SU-DHL-6 (cell line): Measurements from ENCODE around the gene TBX18.

ENCODE experiments used
- H2AFZ ChIP-seq: fragments of 200-600 bp; sonication (generic); 2 replicates; pipeline ENCODE4 v1.6.1; 2014; ENCODE audit warnings: low read depth, mild to moderate bottlenecking, moderate library complexity, mixed read lengths, antibody characterized with exemption, low read length; ENCODE audit not compliant: severe bottlenecking
- H3F3A ChIP-seq: fragments of 200-600 bp; shearing (Covaris generic); 2 replicates; pipeline ENCODE4 v1.6.0; 2016; ENCODE audit warnings: antibody characterized with exemption, mild to moderate bottlenecking; ENCODE audit not compliant: insufficient read depth
- H3K27ac ChIP-seq: fragments of 200-600 bp; sonication (generic); 2 replicates; pipeline ENCODE4 v1.5.1; 2016; ENCODE audit warnings: low read depth, mild to moderate bottlenecking, low read length, moderate library complexity, mixed read lengths
- H3K27me3 ChIP-seq: fragments of 200-600 bp; sonication (generic), shearing (Covaris generic); 2 replicates; pipeline ENCODE4 v1.6.0; 2014; ENCODE audit warnings: mild to moderate bottlenecking, low read length
- H3K36me3 ChIP-seq: fragments of 200-600 bp; sonication (generic); 2 replicates; pipeline ENCODE4 v1.6.1; 2014; ENCODE audit warnings: mild to moderate bottlenecking, low read length, mixed read lengths
- H3K4me2 ChIP-seq: fragments of 300-600, 200-600 bp; shearing (Covaris generic), sonication (generic); 2 replicates; pipeline ENCODE4 v1.6.0; 2014; ENCODE audit warnings: low read length, low read depth, mild to moderate bottlenecking; ENCODE audit not compliant: poor library complexity, severe bottlenecking
- H3K4me3 ChIP-seq: fragments of 200-600 bp; sonication (generic); 2 replicates; pipeline ENCODE4 v1.5.1; 2014; ENCODE audit warnings: antibody characterized with exemption, low read length, mild to moderate bottlenecking, mixed read lengths; ENCODE audit not compliant: insufficient read depth, poor library complexity, severe bottlenecking
- H3K79me2 ChIP-seq: fragments of 200-600 bp; sonication (generic); 2 replicates; pipeline ENCODE4 v1.6.1; 2014; ENCODE audit warnings: mild to moderate bottlenecking, low read length, moderate library complexity; ENCODE audit not compliant: insufficient read depth
- H3K9ac ChIP-seq: fragments of 200-600 bp; sonication (generic); 2 replicates; pipeline ENCODE4 v1.7.0; 2014; ENCODE audit warnings: mild to moderate bottlenecking, low read length
- H3K9me2 ChIP-seq: fragments of 200-600 bp; sonication (generic); replicated peaks from 2 replicates; pipeline ENCODE4 v1.6.1; 2014; ENCODE audit warnings: low read length; ENCODE audit not compliant: insufficient read depth
- H3K9me3 ChIP-seq: fragments of 200-600 bp; sonication (generic); 2 replicates; pipeline ENCODE4 v1.6.1; 2014; ENCODE audit warnings: low read length, mixed read lengths; ENCODE audit not compliant: insufficient read depth
- H4K20me1 ChIP-seq: fragments of 200-600 bp; sonication (generic); 2 replicates; pipeline ENCODE4 v1.6.1; 2014; ENCODE audit warnings: low read depth, mild to moderate bottlenecking, antibody characterized with exemption, low read length, moderate library complexity, mixed read lengths
- EZH2phosphoT487 ChIP-seq: fragments of 200-600 bp; sonication (generic), shearing (Covaris generic); conservative IDR thresholded peaks from 2 replicates; pipeline ENCODE4 v1.6.1; 2018; ENCODE audit warnings: mild to moderate bottlenecking, antibody characterized with exemption, low read length, moderate library complexity, mixed read lengths
- TF ChIP-seq, protein P1 (sequence below): fragments of 200-600 bp; sonication (generic); IDR thresholded peaks from one replicate; pipeline ENCODE4 v1.5.1; 2017; ENCODE audit warnings: antibody characterized with exemption, mild to moderate bottlenecking, low read length, moderate library complexity; ENCODE audit not compliant: insufficient read depth, poor library complexity, severe bottlenecking

The TBX18 gene

DNA sequence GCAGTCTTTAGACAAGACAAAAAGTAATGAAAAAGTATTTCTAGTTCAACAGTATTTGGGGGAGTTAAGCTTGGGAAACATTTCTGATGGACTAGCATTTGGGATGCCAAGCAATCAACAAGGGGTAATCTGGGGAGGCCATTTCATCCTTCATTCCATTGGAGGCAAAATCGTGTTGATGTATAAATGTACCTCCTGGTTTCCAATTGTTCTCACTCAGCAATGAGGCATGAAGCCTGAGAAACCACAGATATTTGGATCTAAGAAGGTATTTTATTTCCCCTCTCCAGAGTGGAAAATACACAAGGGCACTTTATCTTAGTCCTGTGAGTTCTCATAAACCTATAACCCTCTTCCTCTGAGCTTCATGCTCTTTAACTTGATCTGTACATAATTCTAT is 68.2 kb downstream of the TBX18 start:
- no peak overlapping the region for H3K9ac ChIP-seq

GRCh38 chr6:84691978-84692623 is 72.3 kb downstream of the TBX18 start:
- TF ChIP-seq, protein P1, sequence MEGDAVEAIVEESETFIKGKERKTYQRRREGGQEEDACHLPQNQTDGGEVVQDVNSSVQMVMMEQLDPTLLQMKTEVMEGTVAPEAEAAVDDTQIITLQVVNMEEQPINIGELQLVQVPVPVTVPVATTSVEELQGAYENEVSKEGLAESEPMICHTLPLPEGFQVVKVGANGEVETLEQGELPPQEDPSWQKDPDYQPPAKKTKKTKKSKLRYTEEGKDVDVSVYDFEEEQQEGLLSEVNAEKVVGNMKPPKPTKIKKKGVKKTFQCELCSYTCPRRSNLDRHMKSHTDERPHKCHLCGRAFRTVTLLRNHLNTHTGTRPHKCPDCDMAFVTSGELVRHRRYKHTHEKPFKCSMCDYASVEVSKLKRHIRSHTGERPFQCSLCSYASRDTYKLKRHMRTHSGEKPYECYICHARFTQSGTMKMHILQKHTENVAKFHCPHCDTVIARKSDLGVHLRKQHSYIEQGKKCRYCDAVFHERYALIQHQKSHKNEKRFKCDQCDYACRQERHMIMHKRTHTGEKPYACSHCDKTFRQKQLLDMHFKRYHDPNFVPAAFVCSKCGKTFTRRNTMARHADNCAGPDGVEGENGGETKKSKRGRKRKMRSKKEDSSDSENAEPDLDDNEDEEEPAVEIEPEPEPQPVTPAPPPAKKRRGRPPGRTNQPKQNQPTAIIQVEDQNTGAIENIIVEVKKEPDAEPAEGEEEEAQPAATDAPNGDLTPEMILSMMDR: no peak
- no peak for TF ChIP-seq EZH2phosphoT487
- no peak overlapping the region for H3K4me3 ChIP-seq
- H3K9ac ChIP-seq: no peak overlapping the region
- H3K4me2 ChIP-seq: no peak overlapping the region
- no peaks in the 10 kb centered on the region for H3K27me3 ChIP-seq
- no peak overlapping the region for H2AFZ ChIP-seq
- no peaks in the 10 kb centered on the region for H3K9me3 ChIP-seq
- no peaks in the 10 kb centered on the region for H4K20me1 ChIP-seq
- H3K9me2 ChIP-seq: no peaks in the 10 kb centered on the region
- H3K36me3 ChIP-seq: no peaks in the 10 kb centered on the region
- no peak overlapping the region for H3K27ac ChIP-seq
- no peaks in the 10 kb centered on the region for H3F3A ChIP-seq
- H3K79me2 ChIP-seq: no peaks in the 10 kb centered on the region

More for the DNA sequence above, 68.2 kb downstream of the TBX18 start:
- no peaks in the 10 kb centered on the region for H3K36me3 ChIP-seq
- no peaks in the 10 kb centered on the region for H3K27me3 ChIP-seq
- no peak overlapping the region for H3K27ac ChIP-seq
- H3K4me3 ChIP-seq: no peak overlapping the region
- H3K9me2 ChIP-seq: no peaks in the 10 kb centered on the region
- no peaks in the 10 kb centered on the region for H4K20me1 ChIP-seq
- H3K4me2 ChIP-seq: no peak overlapping the region
- H3K79me2 ChIP-seq: no peaks in the 10 kb centered on the region
- no peaks in the 10 kb centered on the region for H3K9me3 ChIP-seq
- H2AFZ ChIP-seq: no peak overlapping the region
- H3F3A ChIP-seq: no peaks in the 10 kb centered on the region
- TF ChIP-seq, protein P1: no peak
- TF ChIP-seq EZH2phosphoT487: no peak

DNA sequence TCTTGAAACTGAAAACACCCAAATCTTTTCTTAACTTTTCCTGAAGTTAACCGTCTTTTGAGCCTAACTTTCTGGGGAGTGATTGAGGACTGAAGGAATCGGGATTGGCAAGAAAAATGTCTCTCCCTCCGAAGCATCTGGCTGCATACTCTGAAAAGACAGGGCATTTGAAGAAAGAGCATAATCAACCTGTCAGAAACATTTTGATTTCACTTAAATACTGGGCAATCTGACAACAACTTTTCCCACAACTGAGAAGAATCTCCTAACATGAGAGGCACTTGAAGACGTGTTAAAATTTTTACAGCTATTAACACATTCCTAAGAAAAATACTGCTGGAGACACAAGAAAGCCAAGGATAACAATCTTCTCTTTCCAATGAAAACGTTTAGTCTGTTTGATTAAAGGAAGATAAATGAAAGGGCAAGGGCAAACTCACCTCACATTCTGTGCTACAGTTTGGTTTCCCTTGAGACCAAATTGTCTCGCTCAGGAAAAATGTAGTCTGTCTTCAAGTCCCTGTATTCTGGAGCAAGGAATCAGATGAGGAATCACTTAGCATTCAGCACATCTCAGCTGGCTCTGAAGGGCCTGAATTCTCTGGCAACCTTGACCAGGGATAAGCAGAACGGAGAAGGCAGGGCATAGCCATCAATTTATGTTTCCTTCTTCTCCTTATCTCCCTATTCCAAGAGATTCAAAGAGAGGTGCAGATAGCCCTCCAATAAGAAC is 76.1 kb downstream of the TBX18 start:
- no peaks in the 10 kb centered on the region for H3K9me3 ChIP-seq
- no peaks in the 10 kb centered on the region for H3K9me2 ChIP-seq
- H3K4me2 ChIP-seq: no peak overlapping the region
- H3K4me3 ChIP-seq: no peak overlapping the region
- H3K27me3 ChIP-seq: no peaks in the 10 kb centered on the region
- no peaks in the 10 kb centered on the region for H3K79me2 ChIP-seq
- H2AFZ ChIP-seq: no peak overlapping the region
- TF ChIP-seq, protein P1: no peak
- no peak for TF ChIP-seq EZH2phosphoT487
- no peaks in the 10 kb centered on the region for H3K36me3 ChIP-seq
- H3K9ac ChIP-seq: no peak overlapping the region
- no peaks in the 10 kb centered on the region for H3F3A ChIP-seq
- H3K27ac ChIP-seq: no peak overlapping the region
- no peaks in the 10 kb centered on the region for H4K20me1 ChIP-seq
